CD4-positive, alpha-beta T cell treated with Interferon gamma for 1 hour (primary cell): Measurements from ENCODE around the gene GGA3.
"Not testable (repeated sequence)": the region's sequence is repeated elsewhere in the genome, so short reads cannot be mapped to it uniquely, and the experiment has no call there.

ENCODE experiments used
- DNase-seq: peaks from one replicate; pipeline ENCODE4 v3.0.0-alpha.2; 2020

The GGA3 gene

GRCh38 chr17:75261336-75262111, at the start of gene GGA3, which contains the start of gene MRPS7:
Gene GGA3, minus strand, starts transcription at chr17:75261606. Its CDS starts 19 bp downstream, at chr17:75261587.
Gene MRPS7, plus strand, starts transcription at chr17:75261879. Its CDS starts 22 bp downstream, at chr17:75261901.
- DNase-seq: peak; percentile 93

DNA sequence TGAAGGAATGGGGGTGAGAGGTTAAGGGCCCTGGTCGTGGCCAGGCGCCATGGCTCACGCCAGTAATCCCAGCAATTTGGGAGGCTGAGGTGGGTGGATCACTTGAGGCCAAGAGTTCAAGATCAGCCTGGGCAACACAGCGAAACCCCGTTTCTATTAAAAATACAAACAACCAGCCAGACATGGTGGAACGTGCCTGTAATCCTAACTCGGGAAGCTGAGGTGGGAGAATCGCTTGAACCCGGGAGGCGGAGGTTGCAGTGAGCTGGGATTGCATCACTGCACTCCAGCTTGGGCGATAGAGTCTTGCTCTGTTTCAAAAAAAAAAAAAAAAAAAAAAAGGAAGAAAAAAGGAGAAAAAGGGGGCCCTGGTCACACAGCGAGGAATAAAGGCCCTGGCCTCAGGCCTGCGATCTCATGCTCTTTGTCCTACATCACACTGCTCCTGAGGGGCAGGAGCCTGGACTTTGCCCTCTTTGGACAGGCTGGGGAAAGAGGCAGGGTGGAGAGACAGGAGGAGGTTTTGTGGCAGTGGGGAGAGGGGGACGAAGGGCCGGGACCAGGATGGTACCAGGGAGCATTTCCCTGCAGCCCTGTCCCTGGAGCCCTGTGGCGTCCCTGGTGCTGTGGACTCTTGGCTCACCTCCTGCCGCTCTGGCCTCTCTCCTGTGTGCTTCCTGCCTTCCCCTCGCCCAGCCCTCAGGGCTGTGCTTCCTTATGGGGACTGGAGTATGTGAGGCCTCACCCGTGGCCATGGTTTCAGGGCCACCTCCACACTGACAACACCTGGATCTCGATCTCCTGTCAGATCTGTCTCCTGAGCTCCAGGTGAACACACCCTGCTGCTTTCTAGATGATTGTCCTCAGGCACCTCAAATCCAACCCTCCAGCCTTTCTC, 47.6 kb upstream of the GGA3 start:
- no peak for DNase-seq

- DNase-seq: no peak
These were observed 46.7 kb upstream of the GGA3 start for GRCh38 chr17:75307957-75308731.

- DNase-seq: peak; percentile 56
These were observed 40.2 kb upstream of the GGA3 start for GRCh38 chr17:75301502-75302206.

DNA sequence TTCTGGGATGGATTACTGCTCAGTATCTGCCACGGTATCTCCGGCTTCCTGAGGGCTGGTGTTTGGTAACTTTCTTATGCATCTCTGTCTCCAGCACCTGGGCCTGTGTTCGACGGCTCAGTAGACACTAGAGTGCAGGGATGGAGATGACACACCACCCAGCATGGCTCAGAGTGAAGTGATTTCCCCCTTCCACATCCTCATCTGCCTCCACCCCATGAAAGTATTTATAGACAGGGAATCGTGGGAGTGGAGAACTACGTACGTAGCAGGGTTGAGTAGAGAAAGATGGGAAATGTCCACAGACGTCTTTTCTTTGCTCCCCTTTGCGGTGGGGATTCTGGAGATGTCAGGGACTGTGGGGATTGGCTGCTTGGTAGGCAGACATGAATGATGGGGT, 39.6 kb upstream of the GGA3 start:
- DNase-seq: no peak

DNA sequence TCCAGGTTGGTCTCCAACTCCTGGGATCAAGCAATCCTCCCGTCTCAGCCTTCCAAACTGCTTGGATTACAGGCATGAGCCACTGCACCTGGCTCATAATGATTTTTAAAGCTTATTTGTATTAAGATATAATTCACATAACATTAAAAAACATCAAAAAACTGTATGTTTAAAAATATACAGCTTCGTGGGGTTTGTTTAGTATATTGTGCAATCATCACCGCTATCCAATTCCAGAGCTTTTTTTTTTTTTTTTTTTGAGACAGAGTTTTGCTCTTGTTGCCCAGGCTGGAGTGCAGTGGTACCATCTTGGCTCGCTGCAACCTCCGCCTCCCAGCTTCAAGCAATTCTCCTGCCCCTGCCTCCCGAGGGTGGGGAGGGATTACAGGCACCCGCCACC, 38.9 kb upstream of the GGA3 start:
- no peak for DNase-seq

DNA sequence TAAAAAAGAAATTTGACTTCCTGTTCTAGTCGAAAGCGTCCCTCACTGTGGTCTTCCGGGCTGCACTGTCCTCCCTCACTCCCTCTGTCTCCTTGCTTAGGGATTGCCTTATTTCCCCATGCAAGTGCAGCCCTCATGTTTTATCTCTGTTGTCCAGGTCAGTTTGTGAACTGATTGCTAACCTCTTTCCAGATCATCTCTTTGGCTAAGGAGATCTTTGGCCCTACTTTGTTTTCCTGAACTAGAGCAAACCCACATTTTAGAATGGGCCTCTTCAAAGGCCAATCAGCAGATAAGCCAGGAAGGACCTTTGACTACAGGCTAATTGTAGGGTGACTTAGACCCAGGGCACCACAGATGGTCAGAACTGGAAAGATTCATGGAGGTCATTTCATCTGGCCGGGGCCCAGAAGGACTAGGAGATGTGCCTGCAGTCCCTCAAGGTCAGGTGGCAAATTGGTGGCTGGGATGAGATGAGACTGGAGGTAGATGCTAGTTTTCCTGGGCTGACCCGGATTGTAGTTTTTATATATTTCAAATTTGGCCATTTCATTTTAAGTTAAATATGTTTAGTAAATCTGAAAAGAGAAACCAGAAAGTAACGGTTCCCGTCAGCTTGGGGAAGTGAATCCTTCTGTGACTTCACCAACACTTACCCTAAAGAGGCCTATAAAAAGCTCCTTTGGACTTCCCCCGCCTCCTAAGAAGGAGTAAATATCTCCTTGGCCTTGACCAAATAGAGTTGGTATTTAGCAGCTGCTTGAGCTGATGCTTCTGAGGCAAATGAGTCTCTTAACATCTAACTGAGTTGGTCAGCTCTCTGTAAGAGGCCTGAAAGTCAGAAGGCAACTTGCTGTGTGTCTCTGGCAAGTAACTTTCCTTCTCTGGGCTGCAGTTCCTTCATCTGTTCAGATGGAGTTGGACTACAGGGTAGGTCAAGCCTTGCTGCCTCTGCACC, 34.1 kb upstream of the GGA3 start:
- peak; percentile 45 for DNase-seq

- DNase-seq: peak; percentile 29
These were observed 31.5 kb upstream of the GGA3 start for GRCh38 chr17:75292810-75293448.

DNA sequence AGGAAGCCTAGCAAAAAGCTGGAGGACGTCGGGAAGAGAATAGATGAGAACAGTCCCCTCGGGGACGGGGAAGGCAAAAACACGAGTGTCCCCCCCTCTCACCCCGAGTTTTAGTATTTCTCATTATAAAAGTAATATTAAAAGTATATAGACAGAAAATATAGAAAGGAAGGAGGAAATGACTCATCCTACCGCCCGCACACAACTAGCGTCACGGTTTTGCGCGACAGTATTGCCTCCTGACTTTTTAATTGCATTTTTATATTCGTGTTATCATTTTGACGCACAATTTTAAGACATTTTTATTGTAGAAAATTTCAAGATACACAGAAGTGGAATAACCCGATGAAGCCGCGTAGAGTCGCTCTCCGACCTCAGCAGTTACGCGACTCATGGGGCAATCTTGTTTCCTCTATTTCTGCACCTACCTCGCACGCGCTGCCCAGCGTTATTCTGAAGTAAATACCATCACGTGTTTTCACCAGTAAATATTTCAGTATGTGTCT, 28.5 kb upstream of the GGA3 start:
- DNase-seq: peak; percentile 67

DNA sequence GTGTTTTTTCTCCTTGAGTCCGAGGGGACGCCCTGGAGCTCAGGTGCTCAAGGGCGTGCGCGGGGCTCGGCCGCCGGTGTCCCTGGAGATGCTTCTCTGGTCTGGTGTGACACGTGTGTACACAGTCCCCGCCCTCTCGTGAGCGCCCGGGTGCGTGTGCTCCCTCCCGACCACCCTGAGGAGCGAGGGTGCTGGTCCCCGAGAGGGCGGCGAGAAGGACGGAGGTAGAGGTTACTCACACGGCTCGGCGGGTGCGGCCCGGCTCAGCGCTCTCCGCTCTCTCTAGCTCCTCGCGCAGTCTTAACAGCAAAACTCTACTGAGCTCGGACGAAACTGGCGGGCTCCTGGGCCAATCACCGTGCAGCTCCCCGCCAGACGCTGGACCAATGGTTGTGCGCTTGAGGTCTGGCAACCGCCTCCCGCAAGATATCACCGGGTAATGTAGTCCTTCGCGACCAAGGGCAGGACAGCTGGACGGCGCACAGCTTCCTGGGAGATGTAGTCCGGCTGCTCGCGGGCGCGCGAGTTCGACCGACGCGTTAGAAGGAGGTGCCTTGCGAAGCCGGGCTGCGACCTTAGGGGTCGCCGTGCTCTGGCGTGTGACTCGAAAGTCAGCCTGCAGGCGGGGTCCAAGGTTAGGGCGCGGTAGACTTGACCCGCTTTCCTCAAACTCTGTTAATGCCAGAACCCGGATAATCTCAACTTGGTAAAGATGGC, 27.9 kb upstream of the GGA3 start, which contains the start of gene SLC25A19:
Gene SLC25A19, minus strand, starts transcription at position 319 of the 717 bp plus-strand sequence. CDS start 2,669 bp downstream, outside the sequence.
- DNase-seq: peak; percentile 97

DNA sequence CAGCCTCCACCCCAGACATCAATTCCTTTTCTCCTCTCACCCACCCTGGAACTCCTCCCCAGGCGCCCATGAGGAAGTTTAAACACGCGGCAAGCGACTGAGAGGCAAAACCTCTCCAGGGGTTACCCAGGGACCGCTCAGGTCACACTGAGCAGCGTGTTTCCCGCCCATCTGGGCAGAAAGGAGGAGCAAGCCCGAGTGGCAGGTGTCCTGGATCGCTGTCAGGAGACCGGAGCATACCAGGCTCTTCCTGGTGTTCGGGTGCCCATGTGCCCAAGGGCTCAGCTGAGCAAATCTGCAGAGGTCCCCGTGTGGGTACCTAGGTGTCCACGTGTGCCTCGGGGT, 27.3 kb upstream of the GGA3 start:
- no peak for DNase-seq

DNA sequence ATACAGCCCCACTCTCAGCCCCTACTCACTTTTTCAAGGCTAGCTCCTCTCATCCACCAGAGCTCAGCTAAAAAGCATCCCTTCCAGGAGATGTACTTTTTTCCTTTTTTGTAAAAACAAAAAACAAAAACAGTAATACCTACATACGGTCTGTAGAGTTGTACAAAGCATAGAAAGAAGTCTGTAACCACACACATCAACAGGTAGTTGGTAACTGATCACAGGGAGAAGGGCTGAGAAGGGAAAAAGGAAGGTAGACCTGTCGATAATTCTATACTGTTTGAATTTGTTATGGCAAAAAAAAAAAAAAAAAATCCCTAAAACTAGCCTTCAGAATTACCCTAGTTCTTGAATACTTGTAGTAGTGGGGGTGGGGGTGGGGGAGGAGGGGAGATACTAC, 27.0 kb upstream of the GGA3 start:
- no peak for DNase-seq

GRCh38 chr17:75287221-75287620, 25.8 kb upstream of the GGA3 start:
- no peak for DNase-seq

DNA sequence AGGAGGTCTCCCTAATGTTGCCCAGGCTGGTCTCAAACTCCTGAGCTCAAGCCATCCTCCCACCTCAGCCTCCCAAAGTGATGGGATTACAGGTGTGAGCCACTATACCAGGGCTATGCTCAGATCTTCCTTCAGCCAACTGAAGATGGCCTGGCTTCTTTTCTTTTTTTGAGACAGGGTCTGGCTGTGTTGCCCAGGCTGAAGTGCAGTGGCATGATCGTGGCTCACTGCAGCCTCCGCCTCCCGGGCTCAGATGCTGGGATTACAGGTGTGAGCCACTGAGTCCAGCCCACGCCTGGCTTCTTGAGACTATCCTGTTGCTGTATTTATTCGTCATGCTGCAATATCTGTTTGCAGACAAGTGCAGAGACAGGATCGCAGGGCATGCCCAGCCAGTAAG, 23.7 kb upstream of the GGA3 start:
- no peak for DNase-seq

DNA sequence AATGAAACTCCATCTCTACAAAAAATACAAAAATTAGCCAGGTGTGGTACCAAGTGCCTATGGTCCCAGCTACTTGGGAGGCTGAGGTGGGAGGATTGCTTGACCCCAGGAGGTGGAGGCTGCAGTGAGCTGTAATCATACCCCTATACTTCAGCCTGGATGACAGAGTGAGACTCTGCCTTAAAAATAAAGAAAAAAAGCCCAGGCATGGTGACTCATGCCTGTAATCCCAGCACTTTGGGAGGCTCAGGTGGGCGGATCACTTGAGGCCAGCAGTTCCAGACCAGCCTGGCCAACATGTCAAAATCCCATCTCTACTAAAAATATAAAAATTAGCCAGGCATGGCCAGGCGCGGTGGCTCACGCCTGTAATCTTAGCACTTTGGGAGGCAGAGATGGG, 18.8 kb upstream of the GGA3 start:
- not testable (repeated sequence) for DNase-seq

- no peak for DNase-seq
These were observed 16.3 kb upstream of the GGA3 start for GRCh38 chr17:75277664-75278071.

- no peak for DNase-seq
These were observed 12.7 kb upstream of the GGA3 start for GRCh38 chr17:75273977-75274708.

- no peak for DNase-seq
These were observed 11.4 kb upstream of the GGA3 start for GRCh38 chr17:75272848-75273184.
